Stimulated activated CD8-positive, alpha-beta memory T cell treated with anti-CD3 and anti-CD28 coated beads, Interleukin-12 subunit alpha, Interleukin-12 subunit beta, amount 100 ng/mL, for 1 hour (primary cell): ENCODE measurements around the gene KCNN1.
"Not testable (repeated sequence)": the region's sequence is repeated elsewhere in the genome, so short reads cannot be mapped to it uniquely, and the experiment has no call there.

Experiments used
- DNase-seq: peaks from one replicate; pipeline ENCODE4 v3.0.0-alpha.2; 2020; ENCODE audit warnings: low read depth

KCNN1 gene

GRCh38 chr19:17969096-17969792 lies 2.3 kb downstream of the KCNN1 start:
- no peak for DNase-seq

- DNase-seq, result no peak
Observed at GRCh38 chr19:17972230-17972629, 5.3 kb downstream of the KCNN1 start.

GRCh38 chr19:17973759-17974158 lies 6.9 kb downstream of the KCNN1 start:
- no peak for DNase-seq

- DNase-seq, result no peak
Observed at GRCh38 chr19:17974551-17974950, 7.6 kb downstream of the KCNN1 start.

GRCh38 chr19:17975032-17975431 lies 8.1 kb downstream of the KCNN1 start:
- no peak for DNase-seq

GRCh38 chr19:17977021-17977420 lies 10.1 kb downstream of the KCNN1 start:
- DNase-seq, result no peak

GRCh38 chr19:17977488-17977887 lies 10.6 kb downstream of the KCNN1 start:
- no peak for DNase-seq

GRCh38 chr19:17981611-17982010 lies 14.7 kb downstream of the KCNN1 start:
- no peak for DNase-seq

- DNase-seq, result no peak
Observed at GRCh38 chr19:17982430-17982829, 15.5 kb downstream of the KCNN1 start.

GRCh38 chr19:17985037-17985818 lies 18.3 kb downstream of the KCNN1 start:
- DNase-seq, result no peak

- not testable (repeated sequence) for DNase-seq
Observed at GRCh38 chr19:17986569-17986968, 19.7 kb downstream of the KCNN1 start.

GRCh38 chr19:17988161-17988560 lies 21.3 kb downstream of the KCNN1 start:
- DNase-seq, result no peak

- no peak for DNase-seq
Observed at GRCh38 chr19:17989425-17990094, 22.7 kb downstream of the KCNN1 start.

GRCh38 chr19:17993076-17993813 lies 26.3 kb downstream of the KCNN1 start:
- no peak for DNase-seq

- peak; percentile 78 for DNase-seq
Observed at GRCh38 chr19:17996826-17997316, 30.0 kb downstream of the KCNN1 start.

- DNase-seq, result no peak
Observed at GRCh38 chr19:17997969-17998826, 31.3 kb downstream of the KCNN1 start.

- no peak for DNase-seq
Observed at GRCh38 chr19:17998827-17999150, 31.9 kb downstream of the KCNN1 start.

- no peak for DNase-seq
Observed at GRCh38 chr19:17999684-18000479, 33.0 kb downstream of the KCNN1 start.

- DNase-seq, result no peak
Observed at GRCh38 chr19:18000480-18000914, 33.6 kb downstream of the KCNN1 start.
